HG03045 (cell line): ENCODE measurements around the gene ARID1B.
"Not testable (repeated sequence)": the region's sequence is repeated elsewhere in the genome, so short reads cannot be mapped to it uniquely, and the experiment has no call there.

Experiments
- ATAC-seq: cut with Tn5 transposase; IDR thresholded peaks from one replicate; pipeline ENCODE4 v1.9.1; 2021; ENCODE audit warnings: mild to moderate bottlenecking, moderate library complexity; ENCODE audit not compliant: unreplicated experiment

Gene ARID1B

GRCh38 chr6:157037165-157037564 lies 260.0 kb downstream of the ARID1B start:
- no peak for ATAC-seq

GRCh38 chr6:157038610-157039009 lies 261.4 kb downstream of the ARID1B start:
- ATAC-seq = no peak

- ATAC-seq = not testable (repeated sequence)
Measured at GRCh38 chr6:157039639-157040038, 262.5 kb downstream of the ARID1B start.

- ATAC-seq = no peak
Measured at GRCh38 chr6:157040191-157040590, 263.0 kb downstream of the ARID1B start.

- ATAC-seq = no peak
Measured at GRCh38 chr6:157045831-157046454, 268.8 kb downstream of the ARID1B start.

- no peak for ATAC-seq
Measured at GRCh38 chr6:157046776-157047175, 269.6 kb downstream of the ARID1B start.

- ATAC-seq = no peak
Measured at GRCh38 chr6:157047328-157047727, 270.1 kb downstream of the ARID1B start.

- no peak for ATAC-seq
Measured at GRCh38 chr6:157047951-157048350, 270.8 kb downstream of the ARID1B start.

GRCh38 chr6:157049133-157049532 lies 272.0 kb downstream of the ARID1B start:
- ATAC-seq = no peak

GRCh38 chr6:157050537-157051265 lies 273.5 kb downstream of the ARID1B start:
- ATAC-seq = no peak

GRCh38 chr6:157054531-157054979 lies 277.4 kb downstream of the ARID1B start:
- no peak for ATAC-seq

GRCh38 chr6:157055863-157056262 lies 278.7 kb downstream of the ARID1B start:
- ATAC-seq = no peak

GRCh38 chr6:157056275-157056674 lies 279.1 kb downstream of the ARID1B start:
- peak; percentile 72 for ATAC-seq

- no peak for ATAC-seq
Measured at GRCh38 chr6:157058574-157058973, 281.4 kb downstream of the ARID1B start.

GRCh38 chr6:157059781-157060180 lies 282.6 kb downstream of the ARID1B start:
- no peak for ATAC-seq

GRCh38 chr6:157060440-157060952 lies 283.3 kb downstream of the ARID1B start:
- no peak for ATAC-seq

- no peak for ATAC-seq
Measured at GRCh38 chr6:157061770-157062594, 284.8 kb downstream of the ARID1B start.

GRCh38 chr6:157063176-157063905 lies 286.2 kb downstream of the ARID1B start:
- no peak for ATAC-seq

GRCh38 chr6:157063923-157064322 lies 286.7 kb downstream of the ARID1B start:
- no peak for ATAC-seq

- no peak for ATAC-seq
Measured at GRCh38 chr6:157064502-157064901, 287.3 kb downstream of the ARID1B start.

GRCh38 chr6:157065366-157065765 lies 288.2 kb downstream of the ARID1B start:
- no peak for ATAC-seq
